ENCODE measurements around the gene PLPP3. TPM values are rescaled to one million over a fixed set of nuclear protein-coding genes. Genes with fewer than 3 reads are reported as not detected.

PLPP3 gene
- total and polyA plus RNA-seq, 2 of the 8 experiments (the other 6 are each of a cell fraction or from before 2014, with no cell fraction given), result 33.2 to 42.0 TPM

DNA sequence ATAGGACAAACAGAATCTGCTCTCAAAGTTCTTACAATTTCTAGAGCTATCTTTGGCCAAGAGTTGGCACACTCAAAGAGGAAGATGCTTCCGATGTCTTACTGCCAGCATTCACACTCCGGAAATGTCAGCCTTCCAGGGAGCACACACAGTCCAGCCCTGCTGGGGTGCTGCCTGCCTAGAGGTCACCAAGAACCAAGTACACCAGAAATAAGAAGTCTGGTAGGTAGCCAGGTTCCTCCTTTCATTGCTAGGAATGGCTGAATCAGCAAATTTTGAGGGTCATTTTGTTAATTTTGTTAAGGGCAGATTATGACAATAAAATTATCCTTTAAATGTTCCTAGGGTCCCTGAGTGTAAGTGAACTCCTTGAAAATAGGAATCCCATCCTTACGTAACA, 77.5 kb downstream of the PLPP3 start:
- Histone ChIP-seq H3K9me3 (ENCODE audit: insufficient read depth in 2 of 2, low read depth in 1 of 2, low read length in 1 of 2) (no peaks in the 10 kb centered on the region), H4K5ac (ENCODE audit: insufficient read length, low read depth, low read length) (no peak overlapping the region), H3K4ac (replicated peaks; ENCODE audit: insufficient read length, low read depth, low read length) (no peak overlapping the region), H2AFZ (ENCODE audit: low read length) (no peak overlapping the region), H3K23me2 (ENCODE audit: low read depth, low read length) (no peaks in the 10 kb centered on the region), H4K91ac (replicated peaks; ENCODE audit: insufficient read length, low read length) (no peak overlapping the region), H2AK5ac (ENCODE audit: low read depth, low read length) (no peak overlapping the region), H4K8ac (ENCODE audit: extremely low read depth, insufficient read depth, low read length) (no peak overlapping the region), H4K20me1 (replicated peaks in 1 of 2; ENCODE audit: control insufficient read depth in 1 of 2, insufficient read depth in 2 of 2, low read length in 2 of 2) (peaks cover 0 to 5% of the 10 kb centered on the region in 2 experiments), H2BK12ac (ENCODE audit: low read depth, low read length) (no peak overlapping the region), H3K27me3 (replicated peaks in 1 of 4; ENCODE audit: control insufficient read depth in 3 of 4, extremely low read depth in 1 of 4, insufficient read depth in 3 of 4, low read length in 3 of 4) (no peaks in the 10 kb centered on the region), H3K4me3 (ENCODE audit: extremely low read depth in 1 of 4, insufficient read depth in 2 of 4, low read depth in 3 of 4, low read length in 4 of 4) (no peak overlapping the region), H2BK5ac (ENCODE audit: low read depth, low read length) (no peak overlapping the region), H3K56ac (replicated peaks; ENCODE audit: insufficient read length, low read depth, low read length) (no peak overlapping the region), H2BK120ac (replicated peaks; ENCODE audit: low read depth, low read length) (no peak overlapping the region), H3K18ac (ENCODE audit: extremely low read depth, low read length) (no peak overlapping the region), H3K9ac (replicated peaks in 1 of 4; ENCODE audit: extremely low read depth in 1 of 4, low read depth in 3 of 4, low read length in 3 of 4) (no peak overlapping the region), H3K14ac (ENCODE audit: insufficient read length) (no peak overlapping the region), H3K4me2 (ENCODE audit: insufficient read depth in 1 of 2, low read depth in 2 of 2, low read length in 2 of 2) (no peak overlapping the region), H2BK15ac (ENCODE audit: low read length) (no peak overlapping the region), H2BK20ac (ENCODE audit: low read length) (no peak overlapping the region; the same call in 1 of the 2 replicates), H3K27ac (ENCODE audit: low read depth, low read length) (no peak overlapping the region), H3K23ac (ENCODE audit: insufficient read length) (no peak overlapping the region), H3K36me3 (ENCODE audit: control insufficient read depth in 2 of 4, insufficient read depth in 4 of 4, low read length in 3 of 4) (peaks cover 6 to 85% (median 25%) of the 10 kb centered on the region in 4 experiments; a peak in 7 of 8 replicates), H3K79me2 (ENCODE audit: control insufficient read depth in 1 of 2, insufficient read depth in 2 of 2, low read length in 2 of 2) (peaks cover 0 to 49% of the 10 kb centered on the region in 2 experiments; a peak in 3 of 4 replicates), H3K79me1 (ENCODE audit: low read depth, low read length) (peaks cover 9% of the 10 kb centered on the region), H3K4me1 (replicated peaks in 1 of 4; ENCODE audit: control insufficient read depth in 3 of 4, insufficient read depth in 4 of 4, low read length in 3 of 4) (no peaks in the 10 kb centered on the region; a peak in 1 of 7 replicates)
- FAIRE-seq (no peak), DNase-seq (ENCODE audit: low read depth in 1 of 2, low spot score in 2 of 2) (no peak)
- WGBS, 2 experiments (ENCODE audit: extremely low coverage in 1 of 2, insufficient coverage in 1 of 2, insufficient read length in 1 of 2, insufficient replicate concordance in 2 of 2, low coverage in 1 of 2, low lambda C conversion rate in 2 of 2, missing lambda C conversion rate in 1 of 2), result 94% methylated on average over 3 of the region's 3 CpGs; no CpG with 5 or more reads in 1 of the 2 experiments
- no peak for TF ChIP-seq BRCA1 (IDR thresholded peaks at IDR 0.05; ENCODE audit: low read depth, low read length)
- TF ChIP-seq MAFK (IDR thresholded peaks at IDR 0.05; ENCODE audit: low read depth, low read length), result peak; percentile 90
- ChIA-PET POLR2A (ENCODE audit: partially characterized antibody) (interaction anchor here (1.6 kb wide), 1 partner anchor 76 kb away, joined by 5 read pairs; no protein-coding TSS in a partner anchor), CTCF (ENCODE audit: partially characterized antibody) (interaction anchor here (1.0 kb wide), 1 partner anchor 75 kb away, joined by 3 read pairs; no protein-coding TSS in a partner anchor)

Data from H1 (cell line).